A549 treated with RU486 at 1 μM for 4 hours (cell line): ENCODE data around the gene EIPR1. TPM values are rescaled to one million over a fixed set of nuclear protein-coding genes. Genes with fewer than 3 reads are reported as not detected.

ENCODE experiments used
- total RNA-seq: library from RNA; stranded (reverse); fragments of 200-300 nt; extraction: Qiagen RNA extraction; gene quantifications from 5 replicates; pipeline ENCODE4 v1.2.3, GENCODE V29; 2022; ENCODE audit warnings: low read depth

EIPR1 gene
- total RNA-seq: 40.3 to 43.2 TPM (median 42.0 TPM) in 5 replicates

DNA sequence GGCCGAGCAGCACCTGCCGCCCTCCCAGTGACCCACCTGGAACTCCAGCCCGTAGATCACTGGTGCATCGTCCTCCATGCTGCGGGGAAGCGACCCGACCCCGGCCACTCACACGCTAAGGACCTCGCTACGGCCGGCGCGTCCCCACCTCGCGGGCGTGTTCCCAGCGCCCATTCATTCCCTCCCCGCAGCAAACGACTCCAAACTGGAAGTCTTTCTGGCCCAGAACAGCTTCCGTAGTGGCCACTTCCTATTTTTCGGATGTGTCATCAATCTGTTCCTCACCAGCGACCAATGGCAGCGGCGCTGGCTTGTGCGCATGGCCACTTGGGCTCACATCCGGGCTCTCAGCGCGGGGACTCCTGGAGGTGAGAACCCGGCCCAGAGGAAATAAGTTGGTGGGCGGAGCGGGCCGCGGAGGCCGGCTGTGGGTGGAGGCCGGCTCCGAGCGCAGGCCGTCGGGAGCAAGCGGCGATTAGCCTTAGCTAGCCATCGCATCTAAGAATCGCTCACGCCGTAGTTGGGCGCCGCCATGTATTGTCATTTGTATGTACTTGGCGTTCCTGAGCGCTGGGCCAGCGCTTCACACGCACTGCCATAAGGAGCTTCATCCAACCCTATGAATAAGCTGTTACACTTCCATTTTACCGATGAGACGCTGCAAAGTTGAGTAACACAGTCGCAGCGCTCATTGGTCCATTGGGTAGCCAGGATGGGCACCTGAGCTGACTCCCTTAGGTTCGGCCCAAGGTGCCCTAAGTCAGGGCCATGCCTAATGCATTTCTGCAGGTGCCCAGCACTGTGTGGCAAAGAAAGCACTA, at the start of gene EIPR1:
TSS of gene EIPR1 (minus strand) at position 207 of the 821 bp plus-strand sequence. CDS start at position 78, 129 bp downstream.

DNA sequence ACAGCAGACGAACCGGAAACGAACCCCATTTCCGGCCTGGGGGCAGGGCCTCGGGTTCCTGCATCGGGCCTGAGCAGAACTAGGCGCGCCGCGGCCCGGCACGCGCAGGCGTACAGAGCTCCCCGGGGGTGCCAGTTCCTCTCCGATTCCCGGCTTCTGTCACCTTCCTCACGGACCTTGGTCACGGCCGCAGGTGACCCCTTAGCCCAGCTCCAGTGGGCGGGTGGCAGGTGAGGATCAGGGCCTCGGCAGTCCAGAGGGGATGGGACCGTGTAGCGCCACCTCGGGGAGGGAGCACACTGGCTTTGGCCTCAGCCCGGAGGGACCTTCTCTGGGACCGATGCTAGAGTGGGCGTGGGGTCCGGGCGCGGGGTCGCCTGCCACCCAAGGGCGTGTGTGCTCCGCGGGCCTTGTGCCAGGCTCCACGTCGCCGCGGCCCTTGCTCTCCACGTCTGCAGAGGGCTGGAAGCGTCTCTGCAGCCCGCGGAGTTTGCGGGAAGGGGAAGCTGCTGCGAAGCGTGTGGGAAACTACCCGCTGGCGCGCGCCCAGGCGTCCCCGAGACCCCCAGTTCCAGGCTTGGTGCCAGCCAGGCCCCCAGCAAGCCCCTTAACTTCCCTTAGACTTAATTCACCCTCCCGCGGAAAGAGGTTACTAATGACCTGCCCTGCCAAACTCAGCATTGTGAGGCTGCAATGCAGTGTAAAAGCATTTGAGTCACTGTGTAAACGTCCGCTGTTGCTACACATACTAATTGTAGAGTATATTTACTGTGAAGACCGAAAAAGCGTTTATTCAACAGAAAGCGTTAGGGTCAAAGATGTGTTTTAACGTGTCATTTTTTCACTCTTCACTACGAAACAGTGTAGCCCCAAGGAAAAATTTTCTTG, 2.3 kb upstream of the EIPR1 start, which contains the start of gene TRAPPC12:
TSS of gene TRAPPC12 (plus strand) at position 48 of the 888 bp plus-strand sequence. CDS start 7,930 bp downstream, outside the sequence.

Other genes with a start within 250 kb of the EIPR1 start
- 49.2 to 71.2 TPM (median 67.8 TPM) in 5 replicates for gene TRAPPC12, start 1.9 kb upstream of the EIPR1 start, total RNA-seq
- gene ADI1, start 141.7 kb upstream of the EIPR1 start, total RNA-seq: 50.3 to 57.9 TPM (median 56.5 TPM) in 5 replicates
- gene RNASEH1, start 180.5 kb upstream of the EIPR1 start, total RNA-seq: 49.5 to 65.5 TPM (median 53.2 TPM) in 5 replicates
- 2,877 to 4,724 TPM (median 3,177 TPM) in 5 replicates for gene RPS7, start 197.4 kb upstream of the EIPR1 start, total RNA-seq
- 0.39 to 0.76 TPM (median 0.60 TPM) in 5 replicates for gene COLEC11, start 217.3 kb upstream of the EIPR1 start, total RNA-seq